H54 (cell line): ENCODE results near the gene RNASE8.

Experiments
- DNase-seq: peaks from one replicate; pipeline ENCODE4 v3.0.0; 2011; ENCODE audit warnings: low spot score, mixed read lengths; ENCODE audit not compliant: insufficient read length
- FAIRE-seq: peaks from 3 replicates; lab custom pipeline; 2011; peaks lifted over from hg19 to GRCh38; lab: Jason Lieb, UNC
- POLR2A ChIP-seq: IDR thresholded peaks from 2 replicates; pipeline ENCODE4 v1.6.1; 2011; ENCODE audit warnings: low read depth, mild to moderate bottlenecking, low read length

The RNASE8 gene

DNA sequence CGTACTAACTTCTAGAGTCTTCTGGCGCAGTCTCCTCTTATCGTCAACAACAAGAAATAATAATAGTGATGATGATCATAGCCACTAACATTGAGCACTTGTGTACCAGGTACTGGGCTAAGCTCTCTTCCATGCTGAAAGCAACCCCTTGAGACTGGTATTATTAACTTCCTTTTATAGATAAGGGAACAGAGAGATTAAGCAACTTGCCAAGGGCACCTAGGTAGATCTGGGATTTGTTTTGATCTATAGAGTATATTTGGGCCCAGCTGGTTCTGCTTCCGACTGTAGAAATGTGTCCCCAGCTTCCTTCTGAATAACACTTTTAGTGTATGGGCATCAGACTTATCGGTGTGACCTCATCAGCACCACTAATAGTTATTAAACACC lies 42.0 kb downstream of the RNASE8 start:
- TF ChIP-seq POLR2A: no peak
- DNase-seq (no peak), FAIRE-seq (no peak)

DNA sequence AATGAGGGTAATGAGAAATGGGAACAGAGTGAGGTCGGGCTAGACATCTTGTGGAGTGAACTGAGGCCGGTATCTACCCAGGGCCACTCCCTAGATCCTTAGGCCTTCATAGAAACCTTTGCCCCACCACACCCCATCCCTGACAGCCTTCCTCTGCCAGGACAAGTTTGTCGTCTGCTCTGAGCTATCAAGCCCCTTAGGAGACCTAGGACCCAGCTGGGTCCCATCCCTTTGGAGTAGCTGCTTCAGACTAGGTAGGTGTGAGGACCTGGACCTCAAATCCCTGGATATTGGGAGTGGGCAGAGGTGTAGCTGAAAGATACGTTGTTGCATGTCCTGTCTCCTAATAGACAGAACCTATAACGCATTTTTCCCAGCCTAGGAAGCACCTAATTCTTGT lies 43.3 kb downstream of the RNASE8 start, which contains the start of gene TMEM253:
Gene TMEM253 (plus strand): TSS at position 136 of the 400 bp plus-strand sequence. CDS start 278 bp downstream, outside the sequence.
- FAIRE-seq (no peak), DNase-seq (no peak)
- TF ChIP-seq POLR2A: no peak

DNA sequence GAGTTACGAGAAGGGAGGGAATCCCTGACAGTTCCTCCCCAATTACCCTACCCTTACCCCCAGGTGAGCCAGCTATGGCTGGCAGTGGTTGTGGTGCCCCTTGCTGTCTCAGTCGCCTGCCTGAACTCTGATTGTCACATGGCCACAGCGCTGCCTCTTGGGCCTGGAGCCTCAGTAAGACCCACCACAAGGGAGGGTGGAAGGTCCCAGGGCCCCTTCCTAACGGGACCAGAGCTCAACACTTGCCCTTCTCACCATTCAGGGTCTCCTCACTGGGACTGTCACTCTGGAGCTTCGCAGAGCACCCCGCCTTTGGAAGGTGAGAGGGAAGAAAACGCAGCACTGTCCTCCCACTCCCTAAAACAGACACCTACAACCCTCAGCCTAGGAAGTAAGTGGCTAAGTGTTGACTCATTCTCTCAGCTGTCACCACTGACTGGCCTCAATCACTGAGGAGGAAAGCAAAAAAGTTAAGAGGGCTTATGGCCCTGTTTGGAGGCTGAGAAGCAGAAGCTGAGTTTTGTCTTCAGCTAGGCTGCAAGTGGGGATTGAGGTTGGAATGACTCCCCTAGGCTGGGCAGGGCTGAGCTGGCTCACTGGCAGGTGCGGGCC lies 44.3 kb downstream of the RNASE8 start:
- no peak for DNase-seq
- no peak for FAIRE-seq
- TF ChIP-seq POLR2A: no peak

DNA sequence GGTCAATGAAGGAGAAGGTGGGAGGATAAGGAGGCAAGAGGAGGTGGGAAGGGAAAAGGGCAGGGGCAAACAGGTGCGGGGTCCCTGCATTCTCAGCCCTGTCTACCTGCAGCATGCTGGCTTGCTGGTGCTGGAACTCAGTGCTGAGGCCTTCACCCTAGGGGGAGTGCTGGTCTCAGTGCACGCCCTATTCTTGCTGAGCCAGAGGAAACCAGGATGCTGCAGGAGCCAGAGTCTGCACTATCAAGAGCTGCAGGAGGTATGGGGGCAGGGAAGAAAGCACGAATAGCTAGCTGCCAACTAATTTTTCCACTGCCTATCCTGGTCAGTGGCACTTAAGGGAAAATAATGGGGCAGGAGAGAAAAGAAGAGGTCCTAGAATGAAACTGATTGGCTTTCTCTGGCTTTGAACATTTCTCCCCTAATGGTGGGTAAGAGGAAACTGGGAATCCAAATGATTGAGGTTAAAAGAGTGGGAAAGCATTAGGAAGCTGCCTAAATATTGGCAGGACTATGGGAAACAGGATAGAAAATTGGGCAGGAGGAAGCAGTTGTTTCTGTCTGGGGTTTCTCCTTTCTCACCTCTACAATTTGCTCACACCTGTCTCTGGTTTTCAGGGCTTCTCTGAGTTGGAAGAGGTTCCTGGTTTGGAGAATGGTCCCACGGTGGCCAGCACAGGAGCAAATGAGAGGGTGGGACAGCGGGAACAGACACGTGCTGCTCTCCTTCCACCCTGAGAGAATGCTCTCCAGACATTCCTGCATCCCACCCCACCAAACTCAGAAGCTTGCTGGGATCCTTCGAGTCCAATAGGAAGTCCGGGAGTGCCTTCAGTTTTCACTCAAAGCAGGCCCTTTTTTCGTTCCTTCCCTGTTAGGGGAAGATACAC lies 45.1 kb downstream of the RNASE8 start:
- FAIRE-seq: no peak
- DNase-seq: no peak

DNA sequence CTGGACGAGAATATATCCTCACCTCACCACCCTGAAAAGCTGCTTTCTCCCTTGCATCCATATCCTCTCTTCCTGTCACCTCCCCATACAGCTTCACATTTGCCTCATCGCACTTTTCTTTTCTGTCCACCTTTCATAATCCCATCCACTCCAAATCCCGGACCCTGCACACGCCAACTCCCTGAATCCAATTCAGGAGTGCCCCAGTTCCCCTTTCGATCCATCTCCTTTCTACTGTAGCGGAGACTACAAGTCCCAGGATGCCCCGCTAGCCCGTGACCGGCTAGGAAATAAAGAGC lies 45.7 kb downstream of the RNASE8 start:
- FAIRE-seq (no peak), DNase-seq (peak; percentile 80)
- no peak for TF ChIP-seq POLR2A

More for the DNA sequence above, 45.1 kb downstream of the RNASE8 start:
- TF ChIP-seq POLR2A: no peak

DNA sequence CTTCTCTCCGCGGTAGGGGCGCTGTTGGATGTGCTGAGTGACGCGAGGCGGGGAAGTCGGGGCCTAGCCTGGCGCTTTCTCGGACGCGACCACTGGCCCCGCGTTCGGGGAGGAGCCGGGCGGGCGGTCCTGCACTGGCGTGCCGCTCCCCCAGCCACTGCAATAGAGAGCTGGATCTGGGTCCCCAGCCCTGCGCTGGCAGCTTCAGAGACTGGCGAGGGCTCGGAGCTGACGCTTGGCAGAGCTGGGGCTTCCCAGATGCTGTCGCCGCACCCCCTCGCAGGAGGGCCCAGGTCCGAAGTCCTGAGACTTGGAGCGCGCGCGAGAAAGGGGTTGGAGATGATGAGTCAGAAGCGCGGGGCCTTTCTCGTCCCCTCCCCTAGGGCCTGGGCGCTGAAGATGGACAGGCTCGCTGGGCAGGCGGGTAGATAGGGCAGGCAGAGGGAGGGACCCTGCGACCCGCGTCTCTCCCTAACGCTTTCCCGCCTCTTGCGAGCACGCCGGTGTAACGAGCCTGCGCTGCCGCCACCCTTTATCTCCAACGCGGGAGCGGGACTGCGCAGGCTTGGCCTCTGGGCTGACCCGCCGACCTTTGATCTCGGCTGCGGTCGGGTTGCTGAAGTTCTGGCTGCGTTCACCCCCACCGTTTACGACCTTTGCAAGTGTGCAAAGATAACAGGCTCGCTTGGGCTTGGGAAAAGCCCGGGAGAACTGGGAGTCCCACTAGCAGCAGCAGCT lies 46.3 kb downstream of the RNASE8 start:
- DNase-seq (peak; percentile 79), FAIRE-seq (no peak)
- TF ChIP-seq POLR2A: peak; percentile 57

DNA sequence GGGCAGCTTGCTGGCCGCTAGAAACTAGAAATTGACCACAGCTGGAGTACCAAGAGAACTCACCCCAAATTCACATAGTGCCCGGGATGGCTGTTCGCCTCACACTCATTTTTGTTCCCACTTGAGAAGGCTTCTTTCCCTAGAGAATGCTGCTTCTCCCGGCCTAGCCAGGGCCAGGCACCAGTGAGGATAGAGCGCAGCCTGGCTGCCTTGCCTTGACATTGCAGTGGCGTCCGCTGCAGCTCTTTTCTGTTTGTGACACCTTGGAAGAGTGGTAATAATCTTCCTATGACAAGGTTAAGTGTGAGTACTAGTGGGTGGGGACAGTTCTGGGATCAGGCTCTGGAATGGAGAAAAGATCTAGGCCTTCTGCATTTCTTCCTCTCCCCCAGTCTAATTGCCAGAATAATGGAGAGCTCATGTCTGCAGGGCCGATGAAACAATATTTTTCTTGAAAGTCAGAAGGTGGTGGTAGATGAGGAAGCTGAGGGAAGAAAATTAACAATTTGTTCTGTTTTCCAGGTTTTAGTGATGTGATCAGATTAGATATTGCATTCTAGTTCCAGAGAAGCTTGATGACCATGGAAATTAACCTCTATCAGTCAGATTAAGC lies 46.9 kb downstream of the RNASE8 start:
- no peak for TF ChIP-seq POLR2A
- peak; percentile 53 for FAIRE-seq

DNA sequence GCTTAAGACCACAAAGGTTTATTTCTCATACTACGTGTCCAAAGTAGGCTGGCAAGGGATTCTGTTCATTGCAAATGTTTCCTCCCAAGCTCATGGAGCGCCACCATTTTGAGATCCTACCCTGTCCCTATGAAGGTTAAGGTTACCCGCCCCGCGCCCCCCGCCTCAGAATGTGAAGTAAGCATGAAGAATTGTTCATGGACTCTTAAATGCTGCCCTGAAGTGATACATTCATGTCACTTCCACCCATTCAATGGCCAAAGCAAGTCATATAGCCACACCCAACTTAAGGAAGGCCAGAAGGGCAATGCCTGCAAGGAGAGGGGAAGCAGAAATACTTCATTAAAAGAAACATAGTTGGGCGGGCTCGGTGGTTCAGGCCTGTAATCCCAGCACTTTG lies 47.5 kb downstream of the RNASE8 start:
- FAIRE-seq: no peak
- no peak for DNase-seq
- no peak for TF ChIP-seq POLR2A

More for the DNA sequence above, 46.9 kb downstream of the RNASE8 start:
- DNase-seq: no peak

DNA sequence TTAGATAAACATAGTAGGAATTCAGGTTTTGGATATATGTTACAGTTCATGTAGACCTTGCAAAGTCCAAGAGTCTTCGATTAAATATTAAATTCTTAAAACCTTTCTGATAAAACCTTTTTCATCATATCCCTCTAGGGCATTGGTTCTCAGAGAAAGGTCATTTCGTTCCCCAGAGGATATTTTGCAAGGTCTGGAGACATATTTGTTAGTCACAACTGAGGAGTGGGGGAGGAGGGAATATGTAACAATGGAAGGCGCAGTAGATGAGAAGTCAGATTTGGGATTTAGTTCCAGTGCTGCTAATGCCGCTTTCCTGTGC lies 48.5 kb downstream of the RNASE8 start:
- no peak for FAIRE-seq
- no peak for TF ChIP-seq POLR2A
- no peak for DNase-seq

DNA sequence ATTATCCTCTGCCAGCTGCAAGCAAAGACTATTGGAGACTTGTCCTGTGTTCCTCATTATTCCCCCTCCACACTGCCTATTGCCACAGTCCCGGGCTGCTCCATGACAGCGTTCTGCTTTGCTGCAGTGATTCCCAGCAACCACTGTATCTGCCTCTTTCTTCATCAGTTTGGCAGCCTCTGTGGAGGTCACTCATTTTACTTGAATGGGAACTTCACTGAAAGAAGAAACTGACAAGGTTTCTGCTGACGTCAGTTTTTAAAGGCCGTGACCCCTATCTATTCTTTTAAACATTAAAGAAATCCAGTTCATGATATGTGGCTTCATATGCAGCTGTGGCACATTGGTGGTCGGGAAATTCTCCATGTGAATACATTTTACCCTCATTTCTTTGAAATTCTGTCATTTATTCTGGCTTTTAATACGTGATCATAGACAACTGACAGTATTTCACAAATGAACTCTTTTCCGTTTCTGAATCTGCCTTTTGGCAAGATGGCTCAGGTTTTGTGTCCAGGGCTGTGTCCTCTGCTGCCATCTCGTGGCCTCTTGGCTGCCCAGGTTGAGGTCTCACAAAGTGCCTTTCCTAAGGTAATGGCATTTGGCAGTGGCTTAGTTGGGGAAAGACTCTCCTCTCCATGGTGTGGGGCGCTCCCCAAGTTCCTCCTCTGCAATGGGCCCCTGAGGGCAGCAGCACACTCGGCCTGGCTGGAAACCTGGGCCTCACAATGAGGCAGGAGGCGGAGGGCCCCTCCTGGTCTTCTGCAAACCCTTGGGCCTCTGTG lies 49.1 kb downstream of the RNASE8 start:
- DNase-seq: no peak
- no peak for TF ChIP-seq POLR2A
- FAIRE-seq: peak; percentile 48

DNA sequence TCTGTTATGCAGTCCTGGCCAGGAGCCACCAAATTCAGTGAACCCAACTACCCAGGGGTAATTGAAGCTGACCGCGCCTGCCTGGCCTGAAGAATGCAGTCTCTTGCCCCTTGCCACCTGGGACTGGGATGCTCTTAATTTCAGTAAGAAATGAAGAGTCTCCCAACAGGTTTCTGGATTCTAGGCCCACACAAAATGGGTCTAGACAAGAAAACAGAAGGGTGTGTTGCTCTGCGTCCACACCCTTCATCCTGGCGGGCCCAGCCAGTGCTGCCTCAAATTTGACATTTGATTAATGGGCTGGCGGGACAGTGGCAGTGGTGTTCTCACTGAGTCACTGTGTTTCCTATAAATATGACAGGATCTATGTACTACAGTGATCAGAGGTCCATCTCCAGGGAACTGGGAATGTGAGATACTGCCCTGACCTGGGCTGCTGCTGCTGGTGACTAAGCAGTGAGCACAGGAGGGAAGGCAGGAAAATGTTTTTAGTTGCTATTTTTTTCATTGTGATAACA lies 49.7 kb downstream of the RNASE8 start:
- FAIRE-seq: no peak
- TF ChIP-seq POLR2A: no peak
- DNase-seq: no peak
